ENCODE measurements around the gene ESCO1. TPM values are rescaled to one million over a fixed set of nuclear protein-coding genes. Genes with fewer than 3 reads are reported as not detected.

The ESCO1 gene
- total and polyA plus RNA-seq, 12 donors = 6.7 to 34.2 (median 12.0) TPM

GRCh38 chr18:21490748-21491147 is 109.8 kb downstream of the ESCO1 start:
- H3K9me3 ChIP-seq (replicated peaks in 1 of 3) = no peaks in the 10 kb centered on the region
- no peaks in the 10 kb centered on the region for H3K4me1 ChIP-seq (replicated peaks in 1 of 2)
- TF ChIP-seq POLR2A (IDR thresholded peaks at IDR 0.05) = no peak
- WGBS, 4 donors = 66 to 87% (median 77%) methylated on average over 4 of the region's 4 CpGs
- no peak overlapping the region for H3K4me3 ChIP-seq
- no peak overlapping the region for H3K27ac ChIP-seq
- no peaks in the 10 kb centered on the region for H3K36me3 ChIP-seq (replicated peaks in 1 of 2)
- intact Hi-C loops (cut with DNase I) = no loop called here
- H3K27me3 ChIP-seq = no peaks in the 10 kb centered on the region
- no peak for DNase-seq

- no peak for TF ChIP-seq POLR2A (IDR thresholded peaks at IDR 0.05)
- no peaks in the 10 kb centered on the region for H3K36me3 ChIP-seq (replicated peaks in 1 of 2)
- no peak for DNase-seq
- H3K27me3 ChIP-seq = no peaks in the 10 kb centered on the region
- H3K4me3 ChIP-seq = no peak overlapping the region
- intact Hi-C loops (cut with DNase I) = loop anchor here in 1 of 2 donors (10.0 kb wide), 1 partner anchor 475 kb away; no protein-coding TSS in a partner anchor
- 86 to 94% (median 90%) methylated on average over 15 of the region's 15 CpGs for WGBS, 4 donors
- no peaks in the 10 kb centered on the region for H3K9me3 ChIP-seq (replicated peaks in 1 of 3)
- H3K4me1 ChIP-seq (replicated peaks in 1 of 2) = no peaks in the 10 kb centered on the region
- no peak overlapping the region for H3K27ac ChIP-seq
Measured at GRCh38 chr18:21489919-21490495, 110.5 kb downstream of the ESCO1 start.

GRCh38 chr18:21489119-21489750 is 111.3 kb downstream of the ESCO1 start:
- Histone ChIP-seq H3K9me3 (replicated peaks in 1 of 3) (no peaks in the 10 kb centered on the region), H3K36me3 (replicated peaks in 1 of 2) (no peaks in the 10 kb centered on the region), H3K4me3 (no peak overlapping the region), H3K27ac (no peak overlapping the region), H3K27me3 (no peaks in the 10 kb centered on the region), H3K4me1 (replicated peaks in 1 of 2) (no peaks in the 10 kb centered on the region)
- intact Hi-C loops (cut with DNase I) = loop anchor here in 1 of 2 donors (10.0 kb wide), 1 partner anchor 476 kb away; no protein-coding TSS in a partner anchor
- DNase-seq = peak; percentile 52 to 72 (median 65)
- 36 to 41% (median 38%) methylated on average over 6 of the region's 6 CpGs for WGBS, 4 donors
- no peak for TF ChIP-seq POLR2A (IDR thresholded peaks at IDR 0.05)
- peak; percentile 54 to 80 (median 72) for TF ChIP-seq CTCF (IDR thresholded peaks at IDR 0.05)

- no peak overlapping the region for H3K4me3 ChIP-seq
- no peaks in the 10 kb centered on the region for H3K36me3 ChIP-seq (replicated peaks in 1 of 2)
- no peaks in the 10 kb centered on the region for H3K9me3 ChIP-seq (replicated peaks in 1 of 3)
- no peak for DNase-seq
- no peak overlapping the region for H3K27ac ChIP-seq
- WGBS, 4 donors = 63 to 82% (median 72%) methylated on average over 3 of the region's 3 CpGs
- H3K27me3 ChIP-seq = no peaks in the 10 kb centered on the region
- intact Hi-C loops (cut with DNase I) = loop anchor here in 1 of 2 donors (10.0 kb wide), 1 partner anchor 478 kb away; no protein-coding TSS in a partner anchor
- no peaks in the 10 kb centered on the region for H3K4me1 ChIP-seq (replicated peaks in 1 of 2)
- TF ChIP-seq CTCF (IDR thresholded peaks at IDR 0.05) = no peak
Measured at GRCh38 chr18:21486905-21487437, 113.5 kb downstream of the ESCO1 start.

- intact Hi-C loops (cut with DNase I) = loop anchor here in 1 of 2 donors (10.0 kb wide), 1 partner anchor 480 kb away; no protein-coding TSS in a partner anchor
- Histone ChIP-seq H3K4me1 (replicated peaks in 1 of 2) (no peaks in the 10 kb centered on the region), H3K4me3 (no peak overlapping the region), H3K9me3 (replicated peaks in 1 of 3) (no peaks in the 10 kb centered on the region), H3K36me3 (replicated peaks in 1 of 2) (no peaks in the 10 kb centered on the region), H3K27ac (no peak overlapping the region), H3K27me3 (no peaks in the 10 kb centered on the region)
- DNase-seq = no peak
- no peak for TF ChIP-seq CTCF (IDR thresholded peaks at IDR 0.05)
- no peak for TF ChIP-seq POLR2A (IDR thresholded peaks at IDR 0.05)
- WGBS, 4 donors = 61 to 67% (median 63%) methylated on average over 7 of the region's 7 CpGs
Measured at GRCh38 chr18:21484851-21485636, 115.5 kb downstream of the ESCO1 start.

Data from adrenal gland (tissue), 12 donors.